NCI-H128 (cell line): ENCODE results near the gene NEO1.

Experiments
- DNase-seq: peaks from one replicate; lab custom pipeline; 2025; ENCODE audit not compliant: unreplicated experiment; lab: John Stamatoyannopoulos, UW

The NEO1 gene

GRCh38 chr15:73051807-73052652 lies at the start of gene NEO1:
NEO1 (plus strand) TSS chr15:73052463; CDS start chr15:73052676, 213 bp downstream.
- peak; percentile 53 for DNase-seq

GRCh38 chr15:73004462-73004861 lies 47.8 kb upstream of the NEO1 start:
- no peak for DNase-seq

GRCh38 chr15:73005032-73005431 lies 47.2 kb upstream of the NEO1 start:
- DNase-seq = no peak

GRCh38 chr15:73005446-73005845 lies 46.8 kb upstream of the NEO1 start:
- no peak for DNase-seq

GRCh38 chr15:73006523-73006922 lies 45.7 kb upstream of the NEO1 start:
- DNase-seq = no peak

- DNase-seq = no peak
Observed at GRCh38 chr15:73009066-73010056, 42.9 kb upstream of the NEO1 start.

- DNase-seq = no peak
Observed at GRCh38 chr15:73010154-73011152, 41.8 kb upstream of the NEO1 start.

GRCh38 chr15:73014904-73015303 lies 37.4 kb upstream of the NEO1 start:
- no peak for DNase-seq

GRCh38 chr15:73015493-73015892 lies 36.8 kb upstream of the NEO1 start:
- DNase-seq = no peak

GRCh38 chr15:73017987-73018386 lies 34.3 kb upstream of the NEO1 start:
- no peak for DNase-seq

- DNase-seq = no peak
Observed at GRCh38 chr15:73019154-73019553, 33.1 kb upstream of the NEO1 start.

GRCh38 chr15:73019601-73020146 lies 32.6 kb upstream of the NEO1 start:
- no peak for DNase-seq

GRCh38 chr15:73021139-73021621 lies 31.1 kb upstream of the NEO1 start:
- DNase-seq = no peak

GRCh38 chr15:73022161-73022560 lies 30.1 kb upstream of the NEO1 start:
- DNase-seq = no peak

GRCh38 chr15:73023071-73023470 lies 29.2 kb upstream of the NEO1 start:
- DNase-seq = no peak

GRCh38 chr15:73024168-73024567 lies 28.1 kb upstream of the NEO1 start:
- no peak for DNase-seq

- no peak for DNase-seq
Observed at GRCh38 chr15:73026511-73027054, 25.7 kb upstream of the NEO1 start.

GRCh38 chr15:73028031-73028430 lies 24.2 kb upstream of the NEO1 start:
- no peak for DNase-seq

- no peak for DNase-seq
Observed at GRCh38 chr15:73028831-73029451, 23.3 kb upstream of the NEO1 start.
